Dedifferentiated amniotic fluid mesenchymal stem cell (primary cell): ENCODE data around the gene THPO.
"Not testable (repeated sequence)": the region's sequence is repeated elsewhere in the genome, so short reads cannot be mapped to it uniquely, and the experiment has no call there.

ENCODE experiments used
- DNase-seq: peaks from one replicate; pipeline ENCODE4 v3.0.0-alpha.2; 2016; ENCODE audit errors: extremely low spot score

The THPO gene

GRCh38 chr3:184349563-184350470 lies 28.2 kb downstream of the THPO start:
- no peak for DNase-seq

GRCh38 chr3:184348057-184348382 lies 30.0 kb downstream of the THPO start:
- DNase-seq = no peak

- DNase-seq = no peak
These were observed 30.5 kb downstream of the THPO start for GRCh38 chr3:184347321-184348056.

DNA sequence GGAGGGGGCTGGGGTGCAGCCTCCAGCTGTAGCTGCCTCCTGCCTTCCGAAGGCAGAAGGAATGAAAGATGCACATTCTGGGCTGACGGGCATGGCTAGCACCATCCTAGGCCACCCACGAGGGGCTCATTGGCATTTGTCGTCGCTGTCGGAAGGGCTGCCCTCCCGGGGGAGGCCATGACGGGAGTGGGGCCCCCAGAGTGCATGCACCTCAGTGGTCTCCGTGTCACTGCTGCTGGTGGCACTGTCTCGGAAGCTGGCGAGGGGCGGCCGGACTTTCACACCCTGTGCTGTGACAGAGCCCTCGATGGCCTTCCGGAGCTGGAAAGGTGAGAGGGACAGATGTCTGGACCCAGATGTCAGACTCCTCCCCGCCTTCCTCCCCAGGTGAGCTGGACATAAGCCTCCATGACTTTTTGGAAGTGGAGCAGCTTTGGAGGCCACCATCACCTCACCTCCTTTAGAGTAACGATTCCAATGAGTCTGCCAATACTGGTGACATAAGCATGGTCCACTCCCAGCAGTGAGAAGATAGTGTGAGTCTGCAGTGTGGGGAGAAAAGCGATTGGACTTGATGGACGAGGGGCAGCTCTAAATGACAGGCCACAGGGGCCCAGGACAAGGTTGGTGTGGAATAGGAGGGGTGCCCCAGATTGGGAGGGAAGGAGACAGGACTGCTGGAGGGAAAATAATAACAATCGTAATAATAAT lies 31.4 kb downstream of the THPO start:
- DNase-seq = no peak

- DNase-seq = peak; percentile 54
These were observed 32.5 kb downstream of the THPO start for GRCh38 chr3:184345317-184346144.

GRCh38 chr3:184344579-184345316 lies 33.3 kb downstream of the THPO start:
- DNase-seq = no peak

- DNase-seq = no peak
These were observed 34.7 kb downstream of the THPO start for GRCh38 chr3:184343200-184343876.

- DNase-seq = no peak
These were observed 36.1 kb downstream of the THPO start for GRCh38 chr3:184341925-184342324.

GRCh38 chr3:184339451-184340135 lies 38.4 kb downstream of the THPO start:
- not testable (repeated sequence) for DNase-seq

DNA sequence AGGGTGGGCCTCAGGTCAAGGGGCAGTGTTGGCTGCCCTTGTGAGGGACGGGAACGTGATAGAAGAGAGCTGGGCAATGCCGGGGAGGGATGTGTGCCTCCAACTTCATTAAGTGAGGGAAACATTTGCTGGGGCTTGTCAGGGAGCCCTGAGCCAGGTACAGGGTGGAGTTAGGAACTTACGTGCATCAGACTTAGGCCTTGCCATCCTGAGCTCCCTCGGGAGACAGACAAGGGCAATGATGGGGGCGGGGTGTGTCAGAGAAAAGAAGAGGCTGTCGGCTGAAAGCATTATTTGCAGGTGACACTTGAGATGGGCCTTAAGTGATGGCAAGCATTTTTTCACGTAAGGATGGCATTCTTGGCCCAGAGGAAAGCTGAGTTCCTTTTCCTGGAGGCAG lies 39.0 kb downstream of the THPO start:
- DNase-seq = no peak

DNA sequence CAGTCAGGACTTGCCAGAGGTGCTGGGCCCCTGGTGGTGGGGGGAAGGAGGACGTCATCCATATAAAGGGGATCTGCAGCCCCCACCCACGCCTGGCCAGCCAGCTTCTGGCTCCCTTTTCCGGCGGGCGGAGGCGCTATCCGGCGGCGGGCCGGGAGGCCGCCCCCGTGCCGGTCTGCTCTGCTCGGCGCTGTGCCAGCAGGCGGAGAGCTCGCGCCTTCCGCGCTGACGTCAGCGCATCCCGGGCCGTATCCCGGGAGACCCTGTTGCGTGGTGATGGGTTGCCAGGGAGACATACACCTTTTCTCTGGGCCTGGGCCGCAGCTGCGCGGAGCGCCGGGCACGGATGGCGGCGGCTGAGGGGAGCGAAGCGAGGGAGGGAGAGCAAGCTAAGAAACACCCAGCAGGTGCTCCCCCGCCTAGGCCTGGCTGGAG lies 39.5 kb downstream of the THPO start:
- DNase-seq = no peak

GRCh38 chr3:184337981-184338380 lies 40.0 kb downstream of the THPO start:
- no peak for DNase-seq

DNA sequence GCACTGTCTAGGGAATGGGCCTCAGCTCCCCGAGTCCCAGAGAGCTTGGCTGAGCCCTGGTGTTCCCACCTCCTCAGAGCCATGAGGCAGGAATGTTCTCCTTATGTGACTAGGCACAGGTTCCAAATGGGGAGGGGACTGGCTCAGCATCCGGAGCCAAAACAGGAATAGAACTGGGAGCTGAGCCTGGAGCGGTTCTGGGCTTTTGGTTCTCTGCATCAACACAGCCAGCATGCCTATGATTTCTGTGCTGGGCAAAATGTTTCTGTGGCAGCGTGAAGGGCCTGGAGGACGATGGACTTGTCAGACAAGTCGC lies 40.6 kb downstream of the THPO start, which contains the start of gene FAM131A:
Gene FAM131A (plus strand): TSS at position 202 of the 316 bp plus-strand sequence. CDS start 31 bp downstream, at position 233.
- no peak for DNase-seq

- DNase-seq = peak; percentile 44
These were observed 41.2 kb downstream of the THPO start for GRCh38 chr3:184336547-184337398.

- peak; percentile 46 for DNase-seq
These were observed 42.1 kb downstream of the THPO start for GRCh38 chr3:184335661-184336546.

DNA sequence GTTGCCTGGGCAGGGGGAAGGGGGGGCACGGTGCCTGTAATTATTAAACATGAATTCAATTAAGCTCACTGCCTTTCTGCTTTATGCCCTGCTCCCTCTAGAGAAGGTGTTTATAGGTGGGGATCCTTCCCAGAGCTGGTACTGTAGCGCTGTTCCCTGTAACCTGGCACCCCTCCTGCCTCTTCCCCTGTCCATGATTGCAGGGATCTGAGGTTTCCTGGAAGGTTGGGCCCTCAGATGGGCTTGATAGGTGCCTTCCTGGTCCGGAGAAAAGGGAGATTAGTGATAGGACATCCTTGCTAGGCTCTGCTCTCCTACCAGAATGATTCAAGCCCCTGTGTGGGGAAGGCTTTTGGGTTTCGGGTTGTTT lies 42.7 kb downstream of the THPO start:
- no peak for DNase-seq

DNA sequence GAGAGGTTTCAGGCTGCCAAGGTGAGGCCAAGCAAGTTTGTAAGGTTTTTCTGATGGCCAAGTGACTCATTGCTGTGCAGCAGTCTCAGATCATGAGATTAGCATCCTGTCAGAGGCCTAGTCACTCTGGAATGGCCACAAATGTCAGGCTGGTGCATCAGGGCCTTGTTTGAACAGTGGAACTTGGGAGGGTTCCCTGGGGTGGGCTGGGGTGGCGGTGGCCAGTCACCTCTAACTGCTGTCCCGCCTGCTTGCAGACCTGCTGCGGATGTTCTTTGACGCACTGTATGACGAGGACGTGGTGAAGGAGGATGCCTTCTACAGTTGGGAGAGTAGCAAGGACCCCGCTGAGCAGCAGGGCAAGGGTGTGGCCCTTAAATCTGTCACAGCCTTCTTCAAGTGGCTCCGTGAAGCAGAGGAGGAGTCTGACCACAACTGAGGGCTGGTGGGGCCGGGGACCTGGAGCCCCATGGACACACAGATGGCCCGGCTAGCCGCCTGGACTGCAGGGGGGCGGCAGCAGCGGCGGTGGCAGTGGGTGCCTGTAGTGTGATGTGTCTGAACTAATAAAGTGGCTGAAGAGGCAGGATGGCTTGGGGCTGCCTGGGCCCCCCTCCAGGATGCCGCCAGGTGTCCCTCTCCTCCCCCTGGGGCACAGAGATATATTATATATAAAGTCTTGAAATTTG lies 43.4 kb downstream of the THPO start:
- DNase-seq = peak; percentile 34
